ENCODE data around the gene SHISA4.

The SHISA4 gene

GRCh38 chr1:201874672-201875071 lies 14.0 kb upstream of the SHISA4 start:
- no peaks in the 10 kb centered on the region for H3K4me1 ChIP-seq (ENCODE audit: control insufficient read depth, insufficient read depth, low read length)
- TF ChIP-seq, protein P1, sequence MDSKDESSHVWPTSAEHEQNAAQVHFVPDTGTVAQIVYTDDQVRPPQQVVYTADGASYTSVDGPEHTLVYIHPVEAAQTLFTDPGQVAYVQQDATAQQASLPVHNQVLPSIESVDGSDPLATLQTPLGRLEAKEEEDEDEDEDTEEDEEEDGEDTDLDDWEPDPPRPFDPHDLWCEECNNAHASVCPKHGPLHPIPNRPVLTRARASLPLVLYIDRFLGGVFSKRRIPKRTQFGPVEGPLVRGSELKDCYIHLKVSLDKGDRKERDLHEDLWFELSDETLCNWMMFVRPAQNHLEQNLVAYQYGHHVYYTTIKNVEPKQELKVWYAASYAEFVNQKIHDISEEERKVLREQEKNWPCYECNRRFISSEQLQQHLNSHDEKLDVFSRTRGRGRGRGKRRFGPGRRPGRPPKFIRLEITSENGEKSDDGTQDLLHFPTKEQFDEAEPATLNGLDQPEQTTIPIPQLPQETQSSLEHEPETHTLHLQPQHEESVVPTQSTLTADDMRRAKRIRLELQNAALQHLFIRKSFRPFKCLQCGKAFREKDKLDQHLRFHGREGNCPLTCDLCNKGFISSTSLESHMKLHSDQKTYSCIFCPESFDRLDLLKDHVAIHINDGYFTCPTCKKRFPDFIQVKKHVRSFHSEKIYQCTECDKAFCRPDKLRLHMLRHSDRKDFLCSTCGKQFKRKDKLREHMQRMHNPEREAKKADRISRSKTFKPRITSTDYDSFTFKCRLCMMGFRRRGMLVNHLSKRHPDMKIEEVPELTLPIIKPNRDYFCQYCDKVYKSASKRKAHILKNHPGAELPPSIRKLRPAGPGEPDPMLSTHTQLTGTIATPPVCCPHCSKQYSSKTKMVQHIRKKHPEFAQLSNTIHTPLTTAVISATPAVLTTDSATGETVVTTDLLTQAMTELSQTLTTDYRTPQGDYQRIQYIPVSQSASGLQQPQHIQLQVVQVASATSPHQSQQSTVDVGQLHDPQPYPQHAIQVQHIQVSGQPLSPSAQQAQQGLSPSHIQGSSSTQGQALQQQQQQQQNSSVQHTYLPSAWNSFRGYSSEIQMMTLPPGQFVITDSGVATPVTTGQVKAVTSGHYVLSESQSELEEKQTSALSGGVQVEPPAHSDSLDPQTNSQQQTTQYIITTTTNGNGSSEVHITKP (tag by site-specific recombination; IDR thresholded peaks at IDR 0.05), result no peak
- TF ChIP-seq ZNF513 (tag by site-specific recombination; IDR thresholded peaks at IDR 0.05) (peak; percentile 76), ZFHX2 (tag by site-specific recombination; conservative IDR thresholded peaks at IDR 0.05) (peak; percentile 51), EGR2 (tag by site-specific recombination; IDR thresholded peaks at IDR 0.05; ENCODE audit: low read depth) (peak; percentile 49; the same call in 1 of the 2 replicates), ZNF529 (tag by site-specific recombination; IDR thresholded peaks at IDR 0.05; ENCODE audit: insufficient replicate concordance) (no peak)
- ChIA-PET CTCF (interaction anchor here (0.7 to 1.5 kb wide), 9 partner anchors 8 to 315 kb away, joined by 3 to 5 read pairs (median 3); no protein-coding TSS in a partner anchor), POLR2A (no interaction called here)
- H3K36me3 ChIP-seq (ENCODE audit: control insufficient read depth in 2 of 2, insufficient read depth in 1 of 2, low read length in 2 of 2), result peaks cover 33 to 90% of the 10 kb centered on the region in 2 experiments
- no peak overlapping the region for H3K27ac ChIP-seq (ENCODE audit: extremely low read depth, low read depth, low read length)
- H3K9me3 ChIP-seq (ENCODE audit: control insufficient read depth, insufficient read depth, low read depth, low read length), result no peaks in the 10 kb centered on the region
- no peak overlapping the region for H3K4me3 ChIP-seq (ENCODE audit: low read depth, low read length)

GRCh38 chr1:201876148-201876818 lies 12.4 kb upstream of the SHISA4 start:
- Histone ChIP-seq H3K27ac (ENCODE audit: extremely low read depth, low read depth, low read length) (no peak overlapping the region), H3K36me3 (ENCODE audit: control insufficient read depth in 2 of 2, insufficient read depth in 1 of 2, low read length in 2 of 2) (peaks cover 24 to 83% of the 10 kb centered on the region in 2 experiments; a peak in 2 of 3 replicates), H3K9me3 (ENCODE audit: control insufficient read depth, insufficient read depth, low read depth, low read length) (no peaks in the 10 kb centered on the region), H3K4me1 (ENCODE audit: control insufficient read depth, insufficient read depth, low read length) (no peaks in the 10 kb centered on the region), H3K4me3 (ENCODE audit: low read depth, low read length) (no peak overlapping the region)
- TF ChIP-seq PATZ1 (tag by site-specific recombination; IDR thresholded peaks at IDR 0.05) (no peak), ZNF548 (tag by site-specific recombination; IDR thresholded peaks at IDR 0.05) (no peak), RBAK (tag by site-specific recombination; IDR thresholded peaks at IDR 0.05) (no peak), ZNF654 (tag by site-specific recombination; IDR thresholded peaks at IDR 0.05; ENCODE audit: low read depth) (0 out of 2 replicates have a peak, but pooled peaks have one; percentile 12), ZNF121 (tag by site-specific recombination; IDR thresholded peaks at IDR 0.05) (no peak), ZNF2 (tag by site-specific recombination; IDR thresholded peaks at IDR 0.05) (peak; percentile 85; the same call in 1 of the 2 replicates), OSR2 (tag by site-specific recombination; IDR thresholded peaks at IDR 0.05) (no peak), ZNF48 (tag by site-specific recombination; IDR thresholded peaks at IDR 0.05) (no peak)
- ChIA-PET POLR2A (interaction anchor here (0.7 kb wide), 1 partner anchor 9 kb away, joined by 5 read pairs; no protein-coding TSS in a partner anchor), CTCF (interaction anchor here (0.6 to 3.2 kb wide), 7 partner anchors 8 to 229 kb away, joined by 3 to 22 read pairs (median 3); no protein-coding TSS in a partner anchor)

All from HEK293 (cell line).